GM12878 (cell line): Measurements from ENCODE around the gene EIF2S1. TPM values are rescaled to one million over a fixed set of nuclear protein-coding genes. Genes with fewer than 3 reads are reported as not detected.

Experiments used
- ATAC-seq: fragments of 200-7000 bp; cut with Tn5 transposase; 3 replicates; pipeline ENCODE4 v1.9.1; 2020; ENCODE audit warnings: mild to moderate bottlenecking, moderate library complexity
- BruUV-seq: library from RNA; stranded (reverse); fragments of 400-500 nt; replicated peaks from 2 replicates; lab custom pipeline; 2021; lab: Mats Ljungman, UMichigan
- CTCF ChIA-PET: fragments of 300-600 bp; sonication (Branson Sonifier 250); formaldehyde crosslinking; extraction: SDS; loops from one replicate; lab custom pipeline; 2021; ENCODE audit warnings: inconsistent platforms; lab: Yijun Ruan, JAX
- POLR2A ChIA-PET: fragments of 350-600 bp; formaldehyde crosslinking; extraction: SDS; loops from one replicate; lab custom pipeline; 2021; ENCODE audit warnings: inconsistent platforms; lab: Charles Lee
- RAD21 ChIA-PET: fragments of 300-600 bp; sonication (Branson Sonifier 250); formaldehyde crosslinking; loops from one replicate; lab custom pipeline; 2023; ENCODE audit warnings: antibody characterized with exemption; ENCODE audit not compliant: unreplicated experiment; lab: Charles Lee
- SMC1A ChIA-PET: fragments of 300-600 bp; sonication (Branson Sonifier 250); formaldehyde crosslinking; loops from one replicate; lab custom pipeline; 2023; ENCODE audit not compliant: unreplicated experiment, uncharacterized antibody; lab: Charles Lee
- DNase-seq: peaks from one replicate; pipeline ENCODE4 v3.0.0-alpha.2; 2011; ENCODE audit warnings: low read depth, low spot score
- FAIRE-seq: peaks from 3 replicates; lab custom pipeline; 2011; peaks lifted over from hg19 to GRCh38; lab: Jason Lieb, UNC
- H2AFZ ChIP-seq: 2 replicates; pipeline ENCODE4 v1.6.0; 2011; ENCODE audit warnings: low read depth, low read length, control low read depth; ENCODE audit not compliant: control insufficient read depth
- H3K27ac ChIP-seq: 2 replicates; pipeline ENCODE4 v1.5.1; 2011; ENCODE audit warnings: control low read depth; ENCODE audit not compliant: control insufficient read depth, insufficient read depth
- H3K27me3 ChIP-seq, 2 experiments: replicated peaks in 1 of 2; 2 replicates each; pipeline versions ENCODE4 v1.6.0 to v1.6.1; 2011; ENCODE audit warnings: low read length in 1 of 2; ENCODE audit not compliant: control insufficient read depth in 2 of 2, insufficient read depth in 2 of 2
- H3K36me3 ChIP-seq, 2 experiments: 2 replicates each; pipeline ENCODE4 v1.5.1; 2011; ENCODE audit warnings: low read length in 1 of 2; ENCODE audit not compliant: control insufficient read depth in 2 of 2, insufficient read depth in 2 of 2
- H3K4me1 ChIP-seq: 2 replicates; pipeline ENCODE4 v1.6.1; 2011; ENCODE audit warnings: mild to moderate bottlenecking, low read length, moderate library complexity, mixed read lengths; ENCODE audit not compliant: control insufficient read depth, insufficient read depth
- H3K4me2 ChIP-seq: 2 replicates; pipeline ENCODE4 v1.6.0; 2011; ENCODE audit warnings: control low read depth; ENCODE audit not compliant: control insufficient read depth, insufficient read depth
- H3K4me3 ChIP-seq: fragments of 200-600 bp; sonication (generic); 2 replicates; pipeline ENCODE4 v1.5.1; 2016
- H3K79me2 ChIP-seq: 2 replicates; pipeline ENCODE4 v1.6.0; 2011; ENCODE audit warnings: low read length; ENCODE audit not compliant: control insufficient read depth, insufficient read depth
- H3K9ac ChIP-seq: 2 replicates; pipeline ENCODE4 v1.8.0; 2011; ENCODE audit warnings: low read length, control low read depth, mixed read lengths; ENCODE audit not compliant: control insufficient read depth, insufficient read depth
- H3K9me3 ChIP-seq: replicated peaks from 3 replicates; pipeline ENCODE4 v1.5.1; 2011; ENCODE audit warnings: mild to moderate bottlenecking, low read length; ENCODE audit not compliant: control insufficient read depth, insufficient read depth
- H4K20me1 ChIP-seq: 2 replicates; pipeline ENCODE4 v1.6.0; 2011; ENCODE audit not compliant: control insufficient read depth, insufficient read depth
- BHLHE40 ChIP-seq, 2 experiments: fragments of 450-650 bp in 1 of 2; IDR thresholded peaks; 2 replicates each; pipeline ENCODE4 v1.6.1; 2011 to 2017; ENCODE audit warnings: low read depth in 2 of 2, borderline replicate concordance in 1 of 2, improper control_type of control experiment in 1 of 2, low read length in 1 of 2, mild to moderate bottlenecking in 1 of 2
- E2F8 ChIP-seq: fragments of 450-650 bp; IDR thresholded peaks from 2 replicates; pipeline ENCODE4 v1.6.1; 2018; ENCODE audit warnings: mild to moderate bottlenecking, low read depth, moderate library complexity; ENCODE audit not compliant: partially characterized antibody
- EGR1 ChIP-seq, 2 experiments: IDR thresholded peaks; 1 replicate in 1 of 2; 2 replicates in 1 of 2; pipeline ENCODE4 v1.6.1; 2011 to 2012; ENCODE audit warnings: low read depth in 2 of 2, low read length in 2 of 2, borderline replicate concordance in 1 of 2, mild to moderate bottlenecking in 1 of 2, moderate library complexity in 1 of 2
- EP300 ChIP-seq, 2 experiments: fragments of 150-350 bp in 1 of 2; IDR thresholded peaks; 2 replicates each; pipeline ENCODE4 v1.6.1; 2011 to 2012; ENCODE audit warnings: low read depth in 2 of 2, low read length in 2 of 2, borderline replicate concordance in 1 of 2, improper control_type of control experiment in 1 of 2, inconsistent platforms in 1 of 2; ENCODE audit not compliant: control insufficient read depth in 1 of 2
- HSF1 ChIP-seq: fragments of 150-350 bp; IDR thresholded peaks from 2 replicates; pipeline ENCODE4 v1.6.1; 2014; ENCODE audit warnings: mild to moderate bottlenecking, low read depth, low read length
- MEF2A ChIP-seq: IDR thresholded peaks from 2 replicates; pipeline ENCODE4 v1.6.1; 2011; ENCODE audit warnings: low read depth, mild to moderate bottlenecking, low read length, moderate library complexity; ENCODE audit not compliant: insufficient read depth
- MYB ChIP-seq: fragments of 150-350 bp; IDR thresholded peaks from 2 replicates; pipeline ENCODE4 v1.6.1; 2014; ENCODE audit warnings: mild to moderate bottlenecking, low read depth, low read length, borderline replicate concordance
- REST ChIP-seq: IDR thresholded peaks from 2 replicates; pipeline ENCODE4 v1.6.1; 2012; ENCODE audit warnings: mild to moderate bottlenecking, low read depth, low read length
- SREBF1 ChIP-seq: IDR thresholded peaks from 2 replicates; pipeline ENCODE4 v1.6.1; 2012; ENCODE audit warnings: mild to moderate bottlenecking, low read length
- ZBTB33 ChIP-seq: fragments of 450-650 bp; IDR thresholded peaks from 2 replicates; pipeline ENCODE4 v1.6.1; 2017; ENCODE audit warnings: mild to moderate bottlenecking
- WGBS: methylation state at CpG from one replicate; pipeline ENCODE4 v1.1.6; 2016; ENCODE audit warnings: low lambda C conversion rate; ENCODE audit not compliant: insufficient replicate concordance, insufficient coverage; ENCODE audit errors: missing lambda C conversion rate; 5-methylcytosine and 5-hydroxymethylcytosine counted together
- in situ Hi-C: fragments of 300-500 bp; cut with MboI; formaldehyde crosslinking; loops from 9 replicates; pipeline ENCODE4 v1.14.3; 2018; ENCODE audit warnings: mixed read lengths
- intact Hi-C: fragments of 100-400 bp; cut with micrococcal nuclease; formaldehyde crosslinking; loops from one replicate; pipeline ENCODE4 v1.14.2; 2022; ENCODE audit not compliant: unreplicated experiment
- polyA plus RNA-seq, 11 experiments: library from polyadenylated mRNA; depleted of rRNA in 4 of 11; unstranded in 6 of 11; stranded (reverse) in 5 of 11; fragments of >200 nt; fragmentation: Nextera tagmentation in 4 of 11; fragmentation: Illumina TruSeq in 1 of 11; extraction: Ambion mirVana in 4 of 11; extraction: Trizol in 1 of 11; gene quantifications; 1 replicate in 1 of 11; 2 replicates in 10 of 11; pipeline versions ENCODE4 v1.2.1 to v1.2.3, GENCODE V29; 2011 to 2016; ENCODE audit warnings: inconsistent platforms in 2 of 11, missing spikeins in 2 of 11, low read depth in 1 of 11
- total RNA-seq, 4 experiments: library from RNA; depleted of rRNA in 3 of 4; stranded (reverse); fragments of >200 nt in 3 of 4; fragmentation: Illumina TruSeq in 1 of 4; extraction: Trizol in 1 of 4; gene quantifications; 2 replicates each; pipeline versions ENCODE4 v1.2.1 to v1.2.3, GENCODE V29; 2013 to 2021

The EIF2S1 gene
- total and polyA plus RNA-seq, 10 of the 15 experiments (the other 5 are each of a cell fraction or from before 2014, with no cell fraction given) = 155 to 563 (median 262) TPM

- FAIRE-seq (no peak), DNase-seq (no peak), ATAC-seq (no peak)
- RAD21 ChIA-PET = interaction anchor here (1.0 to 3.6 kb wide), 3 partner anchors 150 to 282 kb away, joined by 3 to 29 read pairs (median 3); no protein-coding TSS in a partner anchor
- no peaks in the 10 kb centered on the region for H3K4me1 ChIP-seq
- TF ChIP-seq SREBF1 (no peak), HSF1 (no peak), BHLHE40 (IDR thresholded peaks at IDR 0.05; ENCODE audit: borderline replicate concordance in 1 of 2, low read depth in 2 of 2, low read length in 1 of 2) (no peak), REST (no peak), MEF2A (no peak), EGR1 (IDR thresholded peaks at IDR 0.05; ENCODE audit: borderline replicate concordance in 1 of 2, low read depth in 2 of 2, low read length in 2 of 2) (no peak), E2F8 (no peak), MYB (no peak), ZBTB33 (no peak), EP300 (IDR thresholded peaks at IDR 0.05; ENCODE audit: borderline replicate concordance in 1 of 2, control insufficient read depth in 1 of 2, low read depth in 2 of 2, low read length in 2 of 2) (no peak)
- intact Hi-C loops = loop anchor here (2.0 kb wide), 1 partner anchor 281 kb away; no protein-coding TSS in a partner anchor
- no peaks in the 10 kb centered on the region for H4K20me1 ChIP-seq
- no TSS peak for BruUV-seq
- no peak overlapping the region for H3K9ac ChIP-seq
- POLR2A ChIA-PET = no interaction called here
- in situ Hi-C loops = loop anchor here (10.0 kb wide), 1 partner anchor 283 kb away; the partner anchor contains the start of gene RDH12
- SMC1A ChIA-PET = interaction anchor here (1.4 to 10.2 kb wide), 4 partner anchors 149 to 283 kb away, joined by 3 to 185 read pairs (median 10); no protein-coding TSS in a partner anchor
- H3K27ac ChIP-seq = no peak overlapping the region
- peaks cover 0 to 6% of the 10 kb centered on the region in 2 experiments; a peak in 3 of 4 replicates for H3K27me3 ChIP-seq
- CTCF ChIA-PET = interaction anchor here (0.9 to 21.1 kb wide), 6 partner anchors 6 to 283 kb away, joined by 3 to 583 read pairs (median 10); partner anchors contain the start of gene TMEM229B
- no peaks in the 10 kb centered on the region for H3K36me3 ChIP-seq
- no peaks in the 10 kb centered on the region for H3K9me3 ChIP-seq
- H2AFZ ChIP-seq = no peak overlapping the region
- H3K79me2 ChIP-seq = no peaks in the 10 kb centered on the region
- WGBS = 53% methylated on average over 11 of the region's 11 CpGs
- H3K4me2 ChIP-seq = no peak overlapping the region
- no peak overlapping the region for H3K4me3 ChIP-seq
Measured at GRCh38 chr14:67421356-67422224, 61.5 kb downstream of the EIF2S1 start.
